ENCODE measurements around the gene SPEM1.

SPEM1 gene

GRCh38 chr17:7380321-7380720, 39.8 kb upstream of the SPEM1 start:
- TF ChIP-seq CTCF (IDR thresholded peaks at IDR 0.05; ENCODE audit: poor library complexity, severe bottlenecking): no peak
- Histone ChIP-seq H3K36me3 (ENCODE audit: low read depth) (peaks cover 13% of the 10 kb centered on the region; the same call in 1 of the 2 replicates), H3K4me3 (ENCODE audit: severe bottlenecking) (peak overlapping the region; percentile 44), H3K9me3 (ENCODE audit: severe bottlenecking) (no peaks in the 10 kb centered on the region), H3K27ac (ENCODE audit: poor library complexity, severe bottlenecking) (no peak overlapping the region), H3K27me3 (ENCODE audit: insufficient read depth, poor library complexity, severe bottlenecking) (no peaks in the 10 kb centered on the region), H3K4me1 (ENCODE audit: insufficient read depth, poor library complexity, severe bottlenecking) (peaks cover 2% of the 10 kb centered on the region)
- ATAC-seq (ENCODE audit: low read depth) (no peak; the same call in 2 of the 3 replicates), DNase-seq (ENCODE audit: low spot score) (no peak)

GRCh38 chr17:7380855-7381683, 39.1 kb upstream of the SPEM1 start, which contains the start of gene TNK1:
Gene TNK1 (plus strand): TSS chr17:7381089. CDS start chr17:7382927, 1,838 bp downstream.
- peak within 1 kb of the TSS; percentile 44 for H3K4me3 ChIP-seq (ENCODE audit: severe bottlenecking)

GRCh38 chr17:7382901-7383300, 37.2 kb upstream of the SPEM1 start:
- no peaks in the 10 kb centered on the region for H3K9me3 ChIP-seq (ENCODE audit: severe bottlenecking)
- H3K36me3 ChIP-seq (ENCODE audit: low read depth): peaks cover 15% of the 10 kb centered on the region
- no peak for TF ChIP-seq CTCF (IDR thresholded peaks at IDR 0.05; ENCODE audit: poor library complexity, severe bottlenecking)
- H3K4me1 ChIP-seq (ENCODE audit: insufficient read depth, poor library complexity, severe bottlenecking): peaks cover 2% of the 10 kb centered on the region
- ATAC-seq (ENCODE audit: low read depth): 0 out of 3 replicates have a peak, but pooled peaks have one; percentile 1
- H3K27me3 ChIP-seq (ENCODE audit: insufficient read depth, poor library complexity, severe bottlenecking): no peaks in the 10 kb centered on the region
- no peak overlapping the region for H3K4me3 ChIP-seq (ENCODE audit: severe bottlenecking)
- H3K27ac ChIP-seq (ENCODE audit: poor library complexity, severe bottlenecking): no peak overlapping the region
- DNase-seq (ENCODE audit: low spot score): no peak

More at GRCh38 chr17:7380855-7381683, 39.1 kb upstream of the SPEM1 start, which contains the start of gene TNK1:
- peak; percentile 71 for ATAC-seq (ENCODE audit: low read depth)
- H3K27ac ChIP-seq (ENCODE audit: poor library complexity, severe bottlenecking): peak within 1 kb of the TSS; percentile 27
- H3K27me3 ChIP-seq (ENCODE audit: insufficient read depth, poor library complexity, severe bottlenecking): no peaks in the 10 kb centered on the region
- H3K4me1 ChIP-seq (ENCODE audit: insufficient read depth, poor library complexity, severe bottlenecking): peaks cover 2% of the 10 kb centered on the region
- peaks cover 13% of the 10 kb centered on the region; the same call in 1 of the 2 replicates for H3K36me3 ChIP-seq (ENCODE audit: low read depth)
- H3K9me3 ChIP-seq (ENCODE audit: severe bottlenecking): no peaks in the 10 kb centered on the region
- TF ChIP-seq CTCF (IDR thresholded peaks at IDR 0.05; ENCODE audit: poor library complexity, severe bottlenecking): no peak
- no peak for DNase-seq (ENCODE audit: low spot score)

- Histone ChIP-seq H3K27me3 (ENCODE audit: insufficient read depth, poor library complexity, severe bottlenecking) (no peaks in the 10 kb centered on the region), H3K4me1 (ENCODE audit: insufficient read depth, poor library complexity, severe bottlenecking) (peaks cover 2% of the 10 kb centered on the region), H3K36me3 (ENCODE audit: low read depth) (peaks cover 19% of the 10 kb centered on the region), H3K9me3 (ENCODE audit: severe bottlenecking) (no peaks in the 10 kb centered on the region), H3K4me3 (ENCODE audit: severe bottlenecking) (no peak overlapping the region), H3K27ac (ENCODE audit: poor library complexity, severe bottlenecking) (no peak overlapping the region)
- ATAC-seq (ENCODE audit: low read depth) (no peak), DNase-seq (ENCODE audit: low spot score) (no peak)
- no peak for TF ChIP-seq CTCF (IDR thresholded peaks at IDR 0.05; ENCODE audit: poor library complexity, severe bottlenecking)
Observed at GRCh38 chr17:7383371-7383741, 36.8 kb upstream of the SPEM1 start.

All from RWPE2 (cell line).